ENCODE measurements around the gene ELMOD3.
A peak's percentile ranks its signal among the peaks of the same experiment; 100 is the strongest.
"Not testable (repeated sequence)": the region's sequence is repeated elsewhere in the genome, so short reads cannot be mapped to it uniquely, and the experiment has no call there.

ELMOD3 gene

GRCh38 chr2:85354286-85355072 lies at the start of gene ELMOD3, which contains the start of gene RETSAT:
TSS of gene ELMOD3 (plus strand) at chr2:85354769. CDS start at chr2:85357199, 2,430 bp downstream.
TSS of gene RETSAT (minus strand) at chr2:85354528. CDS start at chr2:85354507, 21 bp downstream.
- DNase-seq = peak; percentile 97

DNA sequence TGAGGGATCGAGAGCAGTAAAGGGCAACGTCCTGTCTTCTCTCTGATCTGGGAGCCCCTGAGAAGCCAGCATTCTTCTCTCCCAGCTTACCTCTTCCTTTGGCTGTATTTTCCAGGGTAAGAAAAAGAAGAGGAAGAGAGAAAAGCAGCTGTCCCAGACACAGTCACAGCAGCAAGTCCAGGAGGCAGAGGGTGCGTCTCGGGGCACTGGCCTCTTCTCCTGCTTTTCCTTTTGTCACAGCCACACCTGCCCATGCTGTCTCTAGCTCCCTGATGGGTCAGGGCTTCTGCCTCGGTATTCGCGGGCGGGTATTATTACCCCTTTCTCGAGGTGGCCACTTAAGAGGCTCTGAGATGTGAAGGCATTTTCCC lies 47.1 kb upstream of the ELMOD3 start:
- no peak for DNase-seq

GRCh38 chr2:85308201-85308600 lies 46.4 kb upstream of the ELMOD3 start:
- no peak for DNase-seq

GRCh38 chr2:85308896-85309555 lies 45.5 kb upstream of the ELMOD3 start:
- DNase-seq = peak; percentile 80

DNA sequence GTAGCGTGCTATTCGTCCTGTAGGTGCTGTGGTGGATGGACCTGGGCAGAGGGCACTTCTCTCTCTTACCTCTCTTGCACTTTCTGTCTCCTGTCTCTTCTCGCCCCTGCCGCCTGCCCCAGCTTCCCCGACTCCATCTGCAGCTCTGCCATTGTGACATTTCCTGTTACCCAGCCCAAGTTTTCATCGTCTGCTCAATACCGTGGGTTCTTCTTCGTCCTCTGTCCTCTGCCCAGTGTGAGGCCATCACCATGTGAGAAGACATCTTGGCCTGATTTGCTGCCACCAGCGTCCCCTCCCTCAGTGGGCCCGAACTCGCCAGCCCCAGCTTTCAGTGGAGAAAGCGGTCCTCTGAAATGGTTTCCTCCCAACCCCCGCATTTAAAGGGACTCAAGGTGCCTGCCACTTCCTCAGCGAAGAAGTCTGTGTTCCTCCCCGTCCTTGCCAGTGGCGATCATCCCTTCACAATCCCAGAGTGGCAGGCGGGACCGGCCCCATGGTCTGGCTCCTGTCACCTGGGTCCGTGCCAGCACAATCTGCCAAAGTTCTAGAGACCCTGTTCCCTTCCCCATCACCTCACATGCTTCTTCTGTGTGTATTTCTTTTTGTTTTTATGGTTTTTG lies 44.8 kb upstream of the ELMOD3 start:
- no peak for DNase-seq

GRCh38 chr2:85310330-85310729 lies 44.2 kb upstream of the ELMOD3 start:
- no peak for DNase-seq

GRCh38 chr2:85312404-85312803 lies 42.2 kb upstream of the ELMOD3 start:
- DNase-seq = no peak

- no peak for DNase-seq
Observed at GRCh38 chr2:85314884-85315242, 39.7 kb upstream of the ELMOD3 start.

DNA sequence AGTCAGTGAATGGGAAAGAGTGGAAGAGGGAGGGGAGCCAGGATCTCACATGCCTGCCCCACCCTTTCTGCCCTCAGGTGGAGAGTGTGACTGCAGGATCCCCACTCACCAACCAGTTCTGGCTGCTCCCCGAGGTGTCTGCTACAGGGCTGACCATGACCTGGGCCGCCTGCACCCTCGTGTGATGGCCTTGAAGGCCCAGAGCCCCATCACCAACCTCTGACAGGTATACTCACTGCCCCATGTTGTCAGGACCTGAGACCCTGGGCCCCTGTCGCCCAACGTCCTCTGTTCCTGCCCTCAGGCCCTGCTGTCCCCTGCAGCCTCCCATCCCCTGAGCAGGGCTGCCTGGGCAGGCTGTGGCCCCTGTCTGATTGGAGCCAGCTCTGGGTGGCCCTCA lies 38.6 kb upstream of the ELMOD3 start:
- not testable (repeated sequence) for DNase-seq

GRCh38 chr2:85318222-85319074 lies 36.1 kb upstream of the ELMOD3 start:
- no peak for DNase-seq

GRCh38 chr2:85319796-85320195 lies 34.8 kb upstream of the ELMOD3 start:
- DNase-seq = no peak

DNA sequence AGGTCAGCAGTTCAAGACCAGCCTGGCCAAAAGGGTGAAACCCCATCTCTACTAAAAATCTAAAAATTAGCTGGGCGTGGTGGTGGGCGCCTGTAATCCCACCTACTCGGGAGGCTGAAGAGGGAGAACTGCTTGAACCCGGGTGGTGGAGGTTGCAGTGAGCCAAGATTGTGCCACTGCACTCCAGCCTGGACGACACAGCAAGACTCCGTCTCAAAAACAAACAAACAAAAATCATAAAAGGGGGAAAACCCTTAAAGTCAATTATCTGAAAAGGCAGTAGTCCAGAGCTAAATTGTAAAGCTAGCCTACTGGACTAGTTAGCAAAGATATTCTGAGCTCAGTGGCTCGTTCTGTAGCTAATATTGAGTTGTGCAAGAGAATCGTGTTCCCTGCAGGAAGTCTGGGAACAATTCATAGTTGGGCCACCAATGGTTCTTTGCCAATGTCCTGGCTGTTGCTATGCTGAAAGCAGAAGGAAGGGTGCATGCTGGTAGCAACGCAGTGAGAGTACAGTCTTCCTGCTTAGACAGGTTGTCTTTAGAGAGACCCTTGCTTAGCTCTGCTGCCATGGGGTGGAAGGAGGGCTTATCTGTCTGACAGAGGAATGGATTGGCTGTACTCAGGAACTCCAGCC lies 31.1 kb upstream of the ELMOD3 start:
- no peak for DNase-seq

DNA sequence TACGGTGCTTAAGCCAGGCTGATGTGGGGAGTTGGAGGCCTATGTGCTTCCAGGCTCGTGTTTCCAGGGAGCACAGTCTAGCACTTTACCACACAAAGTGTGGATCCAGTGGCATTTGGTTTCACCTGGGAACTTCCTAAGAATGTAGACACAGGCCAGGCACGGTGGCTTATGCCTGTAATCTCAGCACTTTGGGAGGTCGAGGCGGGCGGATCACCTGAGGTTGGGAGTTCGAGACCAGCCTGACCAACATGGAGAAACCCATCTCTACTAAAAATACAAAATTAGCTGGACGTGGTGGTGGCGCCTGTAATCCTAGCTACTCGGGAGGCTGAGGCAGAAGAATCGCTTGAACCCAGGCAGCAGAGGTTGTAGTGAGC lies 30.6 kb upstream of the ELMOD3 start:
- not testable (repeated sequence) for DNase-seq

DNA sequence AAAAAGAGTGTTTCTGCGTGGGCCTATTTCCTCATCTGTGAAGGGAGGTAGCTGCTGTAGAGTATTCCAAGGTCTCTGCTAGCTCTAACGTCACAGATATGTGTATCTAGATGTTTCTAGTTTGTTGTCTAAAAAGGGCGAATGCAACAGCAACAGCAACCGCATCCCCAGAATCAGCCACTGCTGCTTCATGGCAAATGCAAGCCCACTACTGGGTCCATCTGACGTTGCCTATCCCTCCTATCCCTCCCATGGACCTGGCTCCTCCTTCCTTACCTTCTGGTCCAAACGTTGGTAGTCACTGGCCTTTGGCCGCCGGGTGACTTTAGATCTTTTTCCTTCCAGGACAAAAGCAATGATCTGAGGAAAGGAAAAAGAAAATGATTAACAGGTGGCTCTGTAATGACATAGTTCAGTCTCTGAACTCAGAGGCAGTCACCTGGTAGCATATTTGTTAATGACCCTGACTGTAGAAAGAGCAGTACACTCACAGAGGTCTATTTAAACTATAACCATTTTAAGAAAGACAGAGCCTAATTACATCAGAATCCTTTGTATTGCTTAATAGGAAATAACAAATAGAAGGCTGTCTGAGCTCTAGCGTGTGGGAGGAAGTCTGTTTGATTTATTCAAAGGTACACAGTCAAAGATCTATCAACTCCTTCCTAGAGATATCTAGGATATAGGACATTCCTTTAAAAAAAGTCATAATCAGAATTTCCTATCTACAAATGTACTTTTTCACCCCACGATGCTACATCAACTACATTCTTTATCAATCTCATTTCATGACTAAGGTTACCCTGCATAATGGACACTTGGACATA lies 29.7 kb upstream of the ELMOD3 start:
- DNase-seq = no peak

- no peak for DNase-seq
Observed at GRCh38 chr2:85325466-85325811, 29.1 kb upstream of the ELMOD3 start.

DNA sequence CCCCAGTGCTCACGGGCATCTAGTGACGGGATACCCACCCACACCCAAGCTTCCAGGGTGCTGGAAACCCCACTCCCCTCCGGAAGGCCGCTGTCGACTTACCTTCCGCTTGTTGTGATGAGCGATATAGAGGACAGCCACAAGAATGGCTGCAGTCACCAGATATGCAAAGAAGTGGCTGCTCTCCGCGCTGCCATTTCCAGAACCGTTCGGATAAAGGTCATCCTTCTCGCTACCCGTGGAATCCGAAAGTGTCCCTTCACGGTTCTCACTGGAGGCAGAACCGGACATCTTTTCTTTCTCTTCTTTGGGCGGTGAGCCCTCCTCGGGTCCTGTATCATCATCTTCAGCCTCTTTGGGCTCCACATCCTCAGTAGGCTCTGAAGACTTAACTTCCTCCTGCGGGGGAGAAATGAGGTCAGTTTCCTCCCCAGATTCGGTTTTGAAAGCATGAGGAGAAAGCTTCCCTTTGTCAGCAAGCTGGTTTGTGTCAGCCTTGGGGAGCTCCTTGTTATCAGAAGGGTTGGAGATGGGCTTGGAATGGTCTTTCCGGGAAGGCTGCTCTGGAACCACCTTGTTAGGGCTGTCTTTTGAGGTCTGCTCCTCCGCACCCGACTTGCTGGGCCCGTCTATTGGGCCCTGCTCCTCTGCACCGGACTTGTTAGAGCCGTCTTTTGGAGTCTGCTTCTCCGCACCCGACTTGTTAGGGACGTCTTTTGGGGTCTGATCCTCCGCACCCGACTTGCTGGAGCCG lies 28.0 kb upstream of the ELMOD3 start:
- no peak for DNase-seq

DNA sequence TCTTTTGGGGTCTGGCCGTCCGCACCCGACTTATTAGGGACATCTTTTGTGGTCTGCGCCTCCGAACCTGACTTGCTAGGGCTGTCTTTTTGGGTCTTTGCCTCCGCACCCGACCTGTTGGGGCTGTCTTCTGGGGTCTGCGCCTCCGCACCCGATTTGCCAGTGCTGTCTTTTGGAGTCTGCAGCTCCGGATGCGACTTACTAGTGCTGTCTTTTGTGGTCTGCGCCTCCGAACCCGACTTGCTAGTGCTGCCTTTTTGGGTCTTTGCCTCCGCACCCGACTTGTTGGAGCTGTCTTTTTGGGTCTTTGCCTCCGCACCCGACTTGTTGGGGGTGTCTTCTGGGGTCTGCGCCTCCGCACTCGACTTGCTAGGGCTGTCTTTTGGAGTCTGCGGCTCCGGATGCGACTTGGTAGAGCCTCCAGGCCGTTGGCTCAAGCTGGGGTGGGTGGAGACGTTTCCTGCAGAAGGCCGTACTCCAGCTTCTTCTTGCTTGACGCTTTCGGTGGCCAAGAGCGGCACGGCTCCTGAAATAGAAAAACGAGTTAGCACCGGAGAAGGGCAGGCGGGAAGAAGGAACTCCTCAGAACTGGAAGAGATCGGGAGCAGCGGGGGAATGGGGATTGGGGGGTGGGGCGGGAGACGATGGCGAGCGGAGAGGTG lies 27.3 kb upstream of the ELMOD3 start:
- no peak for DNase-seq

DNA sequence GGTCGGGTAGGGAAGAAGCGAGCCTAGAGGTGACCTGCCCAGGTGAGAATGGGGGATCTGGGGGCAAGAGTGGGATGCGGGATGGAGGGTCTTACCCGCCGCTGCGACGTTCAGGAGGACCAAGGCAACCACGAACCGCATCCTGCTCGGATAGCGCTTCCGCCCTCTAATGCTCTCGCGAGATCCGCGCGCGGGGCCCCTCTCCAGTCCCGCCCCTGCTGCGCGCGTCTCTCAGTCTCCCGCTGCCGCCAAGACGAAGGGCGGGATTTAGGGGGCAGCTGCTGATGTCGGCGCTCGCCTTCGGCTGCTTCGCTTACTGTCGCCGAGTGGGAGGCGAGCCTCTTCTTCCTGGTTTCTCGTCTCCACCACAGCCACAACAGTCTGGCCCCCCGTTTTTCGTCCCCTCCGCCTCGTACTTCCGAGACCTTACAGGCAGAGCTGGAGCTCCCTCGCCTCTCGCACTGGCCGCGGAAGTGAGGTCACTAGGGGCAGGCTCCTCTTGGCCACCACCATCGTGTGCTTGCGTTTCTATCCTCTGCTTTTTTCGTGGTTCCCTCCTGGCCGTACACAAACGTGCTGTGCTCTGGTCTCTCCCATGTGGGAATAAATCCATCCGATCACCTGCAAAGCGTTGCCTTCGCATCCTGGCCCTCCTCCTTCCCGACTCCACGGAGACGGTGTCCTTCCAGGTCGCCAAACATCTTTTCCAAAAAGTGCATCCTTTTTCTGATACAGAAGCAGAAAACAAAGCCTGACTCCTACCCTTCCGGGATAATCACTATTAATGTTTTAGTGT lies 26.5 kb upstream of the ELMOD3 start, which contains the start of gene TGOLN2:
TGOLN2 (minus strand) TSS at position 168 of the 796 bp plus-strand sequence; CDS start at position 141, 27 bp downstream.
- DNase-seq = peak; percentile 86

DNA sequence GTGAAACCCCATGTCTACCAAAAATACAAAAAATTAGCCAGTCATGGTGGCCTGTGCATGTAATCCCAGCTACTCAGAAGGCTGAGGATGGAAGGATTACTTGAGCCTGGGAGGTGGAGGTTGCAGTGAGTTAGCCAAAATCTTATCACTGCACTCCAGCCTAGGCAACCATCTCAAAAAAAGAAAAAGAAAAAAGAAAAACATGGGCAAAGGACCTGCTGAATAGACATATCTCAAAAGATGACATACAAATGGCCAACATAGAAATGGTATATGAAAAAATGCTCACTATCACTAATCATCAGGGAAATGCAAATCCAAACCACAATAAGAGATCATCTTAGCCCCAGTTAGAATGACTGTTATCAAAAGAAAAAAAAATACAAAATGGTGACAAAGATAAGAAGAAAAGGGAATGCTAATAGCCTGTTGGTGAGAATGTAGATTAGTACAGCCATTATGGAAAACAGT lies 25.4 kb upstream of the ELMOD3 start:
- no peak for DNase-seq
